ENCODE data around the gene IL24.

Gene IL24

GRCh38 chr1:206909883-206910318, 12.7 kb downstream of the IL24 start:
- TF ChIP-seq CTCF (IDR thresholded peaks at IDR 0.05; ENCODE audit: low read depth, low read length, missing control alignments) = no peak
- peak overlapping the region; percentile 22 for H3K4me3 ChIP-seq (ENCODE audit: low read depth, low read length)

GRCh38 chr1:206911064-206911663, 13.9 kb downstream of the IL24 start:
- H3K4me3 ChIP-seq (ENCODE audit: low read depth, low read length) = no peak overlapping the region
- TF ChIP-seq CTCF (IDR thresholded peaks at IDR 0.05; ENCODE audit: low read depth, low read length, missing control alignments) = peak; percentile 62
- DNase-seq (ENCODE audit: low read depth) = no peak

More at GRCh38 chr1:206909883-206910318, 12.7 kb downstream of the IL24 start:
- no peak for DNase-seq (ENCODE audit: low read depth)

- no peak for DNase-seq (ENCODE audit: low read depth)
- no peak overlapping the region for H3K4me3 ChIP-seq (ENCODE audit: low read depth, low read length)
- peak; percentile 83 for TF ChIP-seq CTCF (IDR thresholded peaks at IDR 0.05; ENCODE audit: low read depth, low read length, missing control alignments)
Observed at GRCh38 chr1:206912445-206913095, 15.3 kb downstream of the IL24 start.

DNA sequence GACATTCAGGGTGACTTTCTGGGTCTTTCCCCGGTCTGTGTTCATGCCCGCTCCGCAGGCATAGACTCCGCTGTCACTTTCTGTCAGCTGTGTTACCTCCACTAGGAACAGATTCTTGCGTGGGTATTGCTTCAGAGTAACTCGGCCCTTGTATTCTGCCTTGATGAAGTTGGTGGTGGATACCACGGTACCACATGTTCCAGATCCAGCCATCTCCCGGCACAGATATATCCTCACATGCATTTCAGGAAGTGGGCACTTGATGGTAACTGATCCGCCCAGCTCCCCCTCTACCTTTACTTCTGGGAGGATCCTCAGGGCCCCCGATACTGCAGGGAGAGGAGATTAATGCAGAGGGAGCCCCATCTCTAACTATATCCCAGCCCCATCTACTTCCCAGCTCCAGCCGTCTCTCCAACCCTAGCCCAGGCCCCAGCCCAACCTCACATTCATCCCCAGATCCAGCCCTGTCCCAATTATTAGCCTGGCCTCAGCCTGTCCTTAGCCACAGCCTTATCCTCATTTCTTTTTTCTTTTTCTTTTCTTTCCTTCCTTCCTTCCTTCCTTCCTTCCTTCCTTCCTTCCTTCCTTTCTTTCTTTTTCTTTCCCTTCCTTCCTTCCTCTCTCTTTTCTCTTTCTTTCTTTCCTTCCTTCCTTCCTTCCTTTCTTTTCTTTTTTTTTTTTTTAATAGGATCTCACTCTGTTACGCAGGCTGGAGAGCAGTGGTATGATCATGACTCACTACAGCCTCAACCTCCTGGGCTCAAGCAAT, 16.7 kb downstream of the IL24 start:
- no peak for TF ChIP-seq CTCF (IDR thresholded peaks at IDR 0.05; ENCODE audit: low read depth, low read length, missing control alignments)
- H3K4me3 ChIP-seq (ENCODE audit: low read depth, low read length) = no peak overlapping the region
- no peak for DNase-seq (ENCODE audit: low read depth)

- no peak overlapping the region for H3K4me3 ChIP-seq (ENCODE audit: low read depth, low read length)
- no peak for TF ChIP-seq CTCF (IDR thresholded peaks at IDR 0.05; ENCODE audit: low read depth, low read length, missing control alignments)
- DNase-seq (ENCODE audit: low read depth) = no peak
Observed at GRCh38 chr1:206915030-206915735, 17.9 kb downstream of the IL24 start.

GRCh38 chr1:206916000-206916709, 18.9 kb downstream of the IL24 start:
- TF ChIP-seq CTCF (IDR thresholded peaks at IDR 0.05; ENCODE audit: low read depth, low read length, missing control alignments) = no peak
- DNase-seq (ENCODE audit: low read depth) = no peak
- H3K4me3 ChIP-seq (ENCODE audit: low read depth, low read length) = no peak overlapping the region
